IPS DF 6.9 (cell line): Measurements from ENCODE around the gene IL18.

ENCODE experiments used
- DNase-seq: peaks from one replicate; pipeline ENCODE4 v3.0.0-alpha.2; 2013; ENCODE audit warnings: low read depth, low spot score
- H3K27ac ChIP-seq: one replicate; pipeline ENCODE4 v1.5.1; 2013; ENCODE audit warnings: low read length, control low read depth
- H3K27me3 ChIP-seq: 2 replicates; pipeline ENCODE4 v1.6.1; 2013; ENCODE audit warnings: mild to moderate bottlenecking, low read length; ENCODE audit not compliant: control insufficient read depth, insufficient read depth
- H3K36me3 ChIP-seq: 2 replicates; pipeline ENCODE4 v1.6.1; 2013; ENCODE audit warnings: low read length; ENCODE audit not compliant: control insufficient read depth, insufficient read depth
- H3K4me1 ChIP-seq: 2 replicates; pipeline ENCODE4 v1.6.1; 2013; ENCODE audit warnings: low read length; ENCODE audit not compliant: control insufficient read depth, insufficient read depth
- H3K4me3 ChIP-seq: 2 replicates; pipeline ENCODE4 v1.5.1; 2013; ENCODE audit warnings: mild to moderate bottlenecking, low read length
- H3K9me3 ChIP-seq: 2 replicates; pipeline ENCODE4 v1.6.1; 2013; ENCODE audit warnings: low read length, inconsistent platforms; ENCODE audit not compliant: control insufficient read depth, insufficient read depth
- WGBS: extraction: QIAGEN DNeasy Blood & Tissue Kit; methylation state at CpG from one replicate; pipeline ENCODE4 v1.1.7; 2013; ENCODE audit warnings: mixed read lengths, missing lambda C conversion rate; ENCODE audit not compliant: insufficient read length, insufficient coverage; 5-methylcytosine and 5-hydroxymethylcytosine counted together

The IL18 gene

GRCh38 chr11:112121981-112122615, 41.8 kb downstream of the IL18 start:
- H3K4me3 ChIP-seq = no peak overlapping the region
- no peaks in the 10 kb centered on the region for H3K36me3 ChIP-seq
- no peaks in the 10 kb centered on the region for H3K27me3 ChIP-seq
- H3K27ac ChIP-seq = no peak overlapping the region
- H3K9me3 ChIP-seq = no peaks in the 10 kb centered on the region
- no CpG with 5 or more reads among the region's 5 CpGs for WGBS
- H3K4me1 ChIP-seq = no peaks in the 10 kb centered on the region
- DNase-seq = no peak

- Histone ChIP-seq H3K27me3 (no peaks in the 10 kb centered on the region), H3K9me3 (no peaks in the 10 kb centered on the region), H3K4me1 (no peaks in the 10 kb centered on the region), H3K4me3 (no peak overlapping the region), H3K36me3 (no peaks in the 10 kb centered on the region), H3K27ac (no peak overlapping the region)
- no CpG with 5 or more reads among the region's 2 CpGs for WGBS
- no peak for DNase-seq
Measured at GRCh38 chr11:112118176-112118575, 45.7 kb downstream of the IL18 start.

DNA sequence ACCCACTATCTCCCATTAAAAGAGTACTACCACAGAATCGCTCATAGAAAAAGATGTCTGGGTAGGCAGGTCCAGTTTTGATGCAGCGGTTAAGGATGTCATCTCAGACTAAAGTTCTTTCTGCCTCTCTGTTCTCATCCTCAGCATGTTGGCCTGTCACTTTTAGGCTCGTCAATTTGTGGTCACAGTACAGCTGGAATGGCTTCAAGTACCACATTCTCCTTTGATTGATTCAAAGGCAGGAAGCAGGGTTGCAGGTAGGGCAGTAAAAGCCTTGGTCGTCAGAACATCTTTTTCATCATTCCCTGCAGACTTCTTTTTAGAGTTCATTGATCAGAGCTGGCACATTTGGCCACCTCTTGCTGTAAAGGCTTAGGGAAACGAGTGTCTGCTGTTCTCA, 48.5 kb downstream of the IL18 start:
- no peaks in the 10 kb centered on the region for H3K36me3 ChIP-seq
- H3K4me1 ChIP-seq = no peaks in the 10 kb centered on the region
- no CpG with 5 or more reads among the region's 5 CpGs for WGBS
- DNase-seq = no peak
- no peak overlapping the region for H3K27ac ChIP-seq
- no peak overlapping the region for H3K4me3 ChIP-seq
- no peaks in the 10 kb centered on the region for H3K27me3 ChIP-seq
- no peaks in the 10 kb centered on the region for H3K9me3 ChIP-seq

DNA sequence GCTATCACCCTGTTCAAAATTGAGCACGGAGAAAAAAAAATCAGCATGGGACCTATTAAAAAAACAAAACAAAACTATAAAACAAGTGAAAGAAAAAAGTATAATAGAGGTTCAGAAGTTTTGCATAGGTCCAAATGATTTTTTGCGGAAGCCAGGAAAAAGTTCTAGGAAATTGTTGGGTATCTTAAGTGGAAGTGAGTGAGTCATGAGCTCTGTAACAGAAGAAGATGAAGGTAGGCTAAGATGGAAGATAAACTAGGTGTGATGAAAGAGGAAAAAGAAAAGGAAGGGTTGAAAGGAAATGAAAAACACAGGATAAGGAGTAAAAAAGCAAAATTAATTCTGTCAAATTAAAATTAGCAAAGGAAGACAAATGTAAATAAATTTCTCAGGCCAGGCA, 49.4 kb downstream of the IL18 start:
- Histone ChIP-seq H3K27me3 (no peaks in the 10 kb centered on the region), H3K4me3 (no peak overlapping the region), H3K4me1 (no peaks in the 10 kb centered on the region), H3K36me3 (no peaks in the 10 kb centered on the region), H3K9me3 (no peaks in the 10 kb centered on the region), H3K27ac (no peak overlapping the region)
- WGBS = no CpG with 5 or more reads among the region's 2 CpGs
- DNase-seq = no peak

GRCh38 chr11:112113539-112114457, 50.1 kb downstream of the IL18 start:
- no peak overlapping the region for H3K4me3 ChIP-seq
- DNase-seq = peak; percentile 11
- H3K27me3 ChIP-seq = no peaks in the 10 kb centered on the region
- no peaks in the 10 kb centered on the region for H3K4me1 ChIP-seq
- no peaks in the 10 kb centered on the region for H3K36me3 ChIP-seq
- H3K27ac ChIP-seq = no peak overlapping the region
- no CpG with 5 or more reads among the region's 6 CpGs for WGBS
- no peaks in the 10 kb centered on the region for H3K9me3 ChIP-seq

DNA sequence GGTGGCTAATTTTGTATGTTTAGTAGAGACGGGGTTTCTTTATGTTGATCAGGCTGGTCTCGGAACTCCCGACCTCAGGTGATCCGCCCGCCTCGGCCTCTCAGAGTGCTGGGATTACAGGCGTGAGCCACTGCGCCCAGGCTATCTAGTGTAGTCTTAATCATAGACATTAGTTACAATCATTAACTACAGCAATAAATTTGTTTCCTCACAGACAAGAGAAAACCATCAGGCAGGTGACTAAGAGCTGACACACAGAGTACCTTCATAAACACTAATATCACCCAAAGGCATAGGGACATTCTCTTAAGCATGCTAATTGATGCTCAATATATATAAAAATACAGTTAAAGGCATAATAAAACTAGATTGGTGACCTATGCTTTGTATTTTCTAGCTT, 57.8 kb downstream of the IL18 start:
- H3K4me1 ChIP-seq = no peaks in the 10 kb centered on the region
- no peak for DNase-seq
- no peaks in the 10 kb centered on the region for H3K36me3 ChIP-seq
- no peak overlapping the region for H3K4me3 ChIP-seq
- no peaks in the 10 kb centered on the region for H3K9me3 ChIP-seq
- no peaks in the 10 kb centered on the region for H3K27me3 ChIP-seq
- no peak overlapping the region for H3K27ac ChIP-seq
- WGBS = no CpG with 5 or more reads among the region's 8 CpGs

GRCh38 chr11:112103446-112103845, 60.4 kb downstream of the IL18 start:
- Histone ChIP-seq H3K36me3 (no peaks in the 10 kb centered on the region), H3K27ac (no peak overlapping the region), H3K4me1 (no peaks in the 10 kb centered on the region), H3K27me3 (no peaks in the 10 kb centered on the region), H3K4me3 (no peak overlapping the region), H3K9me3 (no peaks in the 10 kb centered on the region)
- no peak for DNase-seq
- WGBS = no CpG with 5 or more reads among the region's 6 CpGs

- H3K4me1 ChIP-seq = no peaks in the 10 kb centered on the region
- H3K4me3 ChIP-seq = no peak overlapping the region
- no peaks in the 10 kb centered on the region for H3K9me3 ChIP-seq
- H3K36me3 ChIP-seq = peaks cover 4% of the 10 kb centered on the region; the same call in 1 of the 2 replicates
- H3K27ac ChIP-seq = no peak overlapping the region
- DNase-seq = no peak
- no peaks in the 10 kb centered on the region for H3K27me3 ChIP-seq
- no CpG with 5 or more reads among the region's 2 CpGs for WGBS
Measured at GRCh38 chr11:112100462-112100861, 63.4 kb downstream of the IL18 start.

DNA sequence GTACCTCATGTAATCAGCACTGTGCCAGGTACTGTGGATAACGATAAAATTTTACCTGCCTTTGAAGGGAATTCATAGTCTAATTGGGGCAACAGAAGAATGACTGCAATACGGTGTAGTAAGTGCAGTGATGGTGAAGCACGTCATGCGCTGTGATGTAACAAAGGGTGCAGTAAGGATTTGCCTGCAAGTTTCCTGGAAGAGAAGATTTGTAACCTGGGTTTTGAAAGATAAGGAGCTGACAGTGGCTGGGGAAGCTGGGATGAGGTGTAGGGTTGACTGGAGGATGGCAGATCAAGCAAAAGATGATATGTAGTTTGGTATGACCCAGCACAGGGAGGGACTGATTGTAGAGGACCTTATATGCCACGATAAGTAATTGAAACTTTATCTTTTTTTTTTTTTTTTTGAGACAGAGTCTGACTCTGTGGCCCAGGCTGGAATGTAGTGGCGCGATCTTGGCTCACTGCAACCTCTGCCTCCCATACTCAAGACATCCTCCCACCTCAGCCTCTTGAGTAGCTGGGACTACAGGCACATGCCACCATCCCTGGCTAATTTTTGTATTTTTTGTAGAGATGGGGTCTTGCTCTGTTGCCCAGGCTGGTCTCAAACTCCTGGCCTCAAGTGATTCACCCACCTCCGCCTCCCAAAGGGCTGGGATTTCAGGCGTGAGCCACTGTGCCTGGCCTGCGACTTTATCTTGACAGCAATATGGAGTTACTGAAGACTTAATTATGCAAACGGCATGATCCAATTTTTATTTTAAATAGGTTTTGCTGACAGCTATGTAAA, 66.0 kb downstream of the IL18 start:
- Histone ChIP-seq H3K27ac (no peak overlapping the region), H3K36me3 (peaks cover 4% of the 10 kb centered on the region; the same call in 1 of the 2 replicates), H3K4me1 (no peaks in the 10 kb centered on the region), H3K27me3 (no peaks in the 10 kb centered on the region), H3K9me3 (no peaks in the 10 kb centered on the region), H3K4me3 (no peak overlapping the region)
- WGBS = no CpG with 5 or more reads among the region's 11 CpGs
- no peak for DNase-seq

DNA sequence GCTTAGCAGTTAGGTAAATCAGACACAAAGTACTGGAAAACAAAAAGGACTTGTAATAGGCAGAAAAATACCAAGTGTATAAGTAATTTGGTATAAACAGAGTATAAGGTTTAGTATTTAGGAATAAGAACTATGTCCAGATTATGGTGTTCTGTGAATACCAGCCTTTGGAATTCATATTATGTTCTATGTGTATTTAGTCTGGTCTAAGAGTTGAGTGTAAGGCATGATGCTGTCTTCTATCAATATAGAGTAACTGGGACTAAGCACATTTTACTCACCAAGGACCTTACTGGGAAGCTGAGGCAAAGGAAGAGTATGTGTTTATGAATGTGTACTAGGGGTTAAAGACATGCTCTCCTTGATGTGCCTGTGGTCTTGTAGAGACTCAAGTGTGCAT, 67.7 kb downstream of the IL18 start:
- no peak overlapping the region for H3K4me3 ChIP-seq
- H3K27ac ChIP-seq = no peak overlapping the region
- H3K27me3 ChIP-seq = no peaks in the 10 kb centered on the region
- DNase-seq = no peak
- H3K4me1 ChIP-seq = no peaks in the 10 kb centered on the region
- no peaks in the 10 kb centered on the region for H3K9me3 ChIP-seq
- peaks cover 4% of the 10 kb centered on the region; the same call in 1 of the 2 replicates for H3K36me3 ChIP-seq
